GM12891 (cell line): ENCODE data around the gene TBXT.

Source experiments
- POLR2A ChIP-seq: IDR thresholded peaks from 2 replicates; pipeline ENCODE4 v1.6.1; 2011; ENCODE audit warnings: low read depth, low read length, control low read depth
- POLR2AphosphoS5 ChIP-seq: IDR thresholded peaks from 2 replicates; pipeline ENCODE4 v1.6.1; 2011; ENCODE audit warnings: low read depth, low read length, control low read depth
- POU2F2 ChIP-seq: IDR thresholded peaks from 2 replicates; pipeline ENCODE4 v1.6.1; 2011; ENCODE audit warnings: low read depth, mild to moderate bottlenecking, control low read depth, low read length, moderate library complexity

DNA sequence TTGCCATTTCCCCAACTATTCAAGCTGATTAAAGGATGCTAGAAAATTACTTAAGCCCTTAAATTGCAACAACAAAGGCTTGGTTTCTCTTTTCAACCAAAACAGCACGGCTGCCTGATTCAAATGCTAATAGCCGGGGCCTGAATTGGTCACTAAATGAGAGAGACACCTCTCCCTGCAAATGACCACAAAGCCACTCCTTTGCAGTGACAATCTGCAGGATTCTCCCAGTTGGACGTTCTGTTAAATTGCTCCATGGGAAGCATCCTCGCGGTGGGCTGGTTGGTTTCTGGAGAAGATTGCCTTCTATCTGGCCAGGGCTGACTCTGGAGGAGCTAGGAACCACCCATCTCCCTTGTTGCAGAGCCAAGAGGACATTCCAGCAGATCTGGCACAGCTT is 29.7 kb upstream of the TBXT start:
- TF ChIP-seq POLR2AphosphoS5: no peak
- TF ChIP-seq POLR2A: no peak
- TF ChIP-seq POU2F2: no peak
